K562 (cell line): ENCODE data around the gene POLRMT. TPM values are rescaled to one million over a fixed set of nuclear protein-coding genes. Genes with fewer than 3 reads are reported as not detected.

Experiments used
- CBX8 ChIP-seq: fragments of 200-600 bp; sonication (generic); IDR thresholded peaks from 2 replicates; pipeline ENCODE4 v1.6.1; 2012; ENCODE audit warnings: borderline replicate concordance, mixed run types, low read depth, mild to moderate bottlenecking, moderate library complexity, mixed read lengths, low read length, control low read depth, inconsistent platforms; ENCODE audit not compliant: poor library complexity, severe bottlenecking; ENCODE audit errors: extremely low read depth
- EGR1 ChIP-seq: fragments of 450-650 bp; conservative IDR thresholded peaks from 2 replicates; pipeline ENCODE4 v1.6.1; 2017; ENCODE audit warnings: mild to moderate bottlenecking
- FIP1L1 ChIP-seq: fragments of 200-400 bp; formaldehyde crosslinking; IDR thresholded peaks from 2 replicates; pipeline ENCODE4 v1.6.1; 2018; ENCODE audit warnings: mild to moderate bottlenecking, low read depth, low read length; ENCODE audit not compliant: poor library complexity, severe bottlenecking
- HDAC1 ChIP-seq, 2 experiments: fragments of 450-650 bp; IDR thresholded peaks; 2 replicates each; pipeline ENCODE4 v1.6.1; 2016 to 2017; ENCODE audit warnings: inconsistent platforms in 1 of 2, mild to moderate bottlenecking in 1 of 2, moderate library complexity in 1 of 2
- MCM2 ChIP-seq: fragments of 450-650 bp; IDR thresholded peaks from 2 replicates; pipeline ENCODE4 v1.6.1; 2017; ENCODE audit warnings: low read depth, mild to moderate bottlenecking
- PHF21A ChIP-seq: fragments of 450-650 bp; IDR thresholded peaks from 2 replicates; pipeline ENCODE4 v1.6.1; 2017; ENCODE audit warnings: low read depth, borderline replicate concordance
- POU5F1 ChIP-seq: fragments of 150-350 bp; IDR thresholded peaks from 2 replicates; pipeline ENCODE4 v1.6.1; 2014; ENCODE audit warnings: borderline replicate concordance, low read length, low read depth, mild to moderate bottlenecking; ENCODE audit not compliant: partially characterized antibody
- RBFOX2 ChIP-seq: fragments of 200-400 bp; formaldehyde crosslinking; IDR thresholded peaks from 2 replicates; pipeline ENCODE4 v1.6.1; 2017; ENCODE audit warnings: low read depth, mild to moderate bottlenecking, low read length, moderate library complexity
- RBM39 ChIP-seq: fragments of 200-400 bp; formaldehyde crosslinking; optimal IDR thresholded peaks from 2 replicates; pipeline ENCODE3; 2018; ENCODE audit warnings: low read depth, low read length
- TEAD2 ChIP-seq: fragments of 450-650 bp; IDR thresholded peaks from 2 replicates; pipeline ENCODE4 v1.6.1; 2016; ENCODE audit warnings: missing genetic modification characterization, control low read depth, missing compliant biosample characterization
- ZNF431 ChIP-seq: sonication (generic); formaldehyde crosslinking; IDR thresholded peaks from 2 replicates; pipeline ENCODE4 v1.8.0; 2022; ENCODE audit warnings: mild to moderate bottlenecking, missing genetic modification reagents
- ZNF717 ChIP-seq: fragments of 250-450 bp; sonication (Bioruptor Pico); IDR thresholded peaks from 2 replicates; pipeline ENCODE4 v1.5.0; 2021
- polyA plus RNA-seq, 8 experiments: library from polyadenylated mRNA; depleted of rRNA in 4 of 8; stranded (reverse) in 5 of 8; unstranded in 3 of 8; fragments of >200 nt; fragmentation: Nextera tagmentation in 2 of 8; fragmentation: Illumina TruSeq in 1 of 8; extraction: Ambion mirVana in 2 of 8; extraction: Trizol in 1 of 8; gene quantifications; 2 replicates each; pipeline versions ENCODE4 v1.2.1 to v1.2.3, GENCODE V29; 2011 to 2014; ENCODE audit warnings: inconsistent platforms in 1 of 8, missing spikeins in 1 of 8
- total RNA-seq, 7 experiments: library from RNA; depleted of rRNA in 6 of 7; stranded (reverse); fragments of >200 nt in 6 of 7; fragmentation: Illumina TruSeq in 2 of 7; extraction: Trizol in 2 of 7; gene quantifications; 2 replicates each; pipeline versions ENCODE4 v1.2.1 to v1.2.3, GENCODE V29; 2011 to 2021; ENCODE audit warnings: low replicate concordance in 1 of 7
- TF ChIP-seq, protein P1 (sequence below): fragments of 450-650 bp; IDR thresholded peaks from 2 replicates; pipeline ENCODE4 v1.6.1; 2016; ENCODE audit warnings: missing biosample characterization, missing genetic modification characterization
- TF ChIP-seq, protein P2 (sequence below), 2 experiments: fragments of 450-650 bp; IDR thresholded peaks; 2 replicates each; pipeline ENCODE4 v1.6.1; 2016
- TF ChIP-seq, protein P3 (sequence below): sonication (generic); formaldehyde crosslinking; IDR thresholded peaks from 2 replicates; pipeline ENCODE4 v1.8.1; 2023; ENCODE audit warnings: mild to moderate bottlenecking, missing genetic modification reagents
- TF ChIP-seq, protein P4 (sequence below): sonication (generic); formaldehyde crosslinking; IDR thresholded peaks from 2 replicates; pipeline ENCODE4 v1.8.0; 2022; ENCODE audit warnings: missing genetic modification reagents, mild to moderate bottlenecking, moderate library complexity, borderline replicate concordance
- TF ChIP-seq, protein P5 (sequence below): fragments of 250-450 bp; sonication (Bioruptor Pico); IDR thresholded peaks from 2 replicates; pipeline ENCODE4 v1.5.0; 2021; ENCODE audit warnings: mild to moderate bottlenecking, moderate library complexity

POLRMT gene
- total and polyA plus RNA-seq, 9 of the 15 experiments (the other 6 are each of a cell fraction or from before 2014, with no cell fraction given) = 30.3 to 144 (median 68.0) TPM

DNA sequence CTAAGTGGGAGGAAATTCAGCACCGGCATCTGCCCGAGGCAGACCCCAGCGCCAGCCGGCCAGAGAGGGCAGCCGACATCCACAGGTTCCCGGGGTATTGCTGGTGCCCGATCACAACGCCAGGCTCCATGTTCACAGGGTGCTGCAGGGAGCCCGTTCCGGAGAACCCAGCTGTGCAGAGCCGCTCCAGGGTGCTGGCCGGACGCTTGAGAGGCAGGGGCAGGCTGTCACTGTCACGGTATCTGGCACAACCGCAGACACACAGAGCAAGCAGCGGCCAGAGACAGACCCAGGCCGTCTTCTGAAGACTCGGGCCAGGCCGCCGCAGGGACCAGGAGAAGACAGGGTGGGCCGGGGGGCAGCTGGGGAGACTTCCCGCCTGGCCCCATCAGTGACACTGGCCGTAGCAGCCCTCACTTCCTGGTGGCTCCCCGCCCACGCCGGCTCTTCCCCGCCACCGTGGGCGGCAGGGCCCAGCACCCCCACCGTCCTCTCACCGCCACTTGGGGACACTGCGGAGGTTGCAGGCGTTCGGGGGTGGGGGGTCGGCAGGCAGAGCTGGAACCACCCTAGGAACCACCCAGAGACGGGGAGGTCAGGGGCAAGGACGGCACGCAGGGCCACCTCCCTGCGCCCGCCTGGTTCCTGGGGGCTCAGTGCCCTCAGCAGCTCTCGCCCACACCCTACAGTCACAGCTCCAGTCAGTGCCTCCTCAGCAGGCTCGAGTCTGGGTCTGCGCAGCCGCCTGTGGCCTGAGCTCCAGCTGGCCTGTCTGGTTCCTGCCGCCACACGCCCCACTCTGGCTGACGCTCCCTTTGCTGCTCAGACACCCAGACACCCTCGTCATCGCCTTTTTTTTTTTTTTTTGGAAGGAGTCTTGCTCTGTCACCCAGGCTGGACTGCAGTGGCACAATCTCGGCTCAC is 25.8 kb upstream of the POLRMT start (continued):
- TF ChIP-seq, protein P1, sequence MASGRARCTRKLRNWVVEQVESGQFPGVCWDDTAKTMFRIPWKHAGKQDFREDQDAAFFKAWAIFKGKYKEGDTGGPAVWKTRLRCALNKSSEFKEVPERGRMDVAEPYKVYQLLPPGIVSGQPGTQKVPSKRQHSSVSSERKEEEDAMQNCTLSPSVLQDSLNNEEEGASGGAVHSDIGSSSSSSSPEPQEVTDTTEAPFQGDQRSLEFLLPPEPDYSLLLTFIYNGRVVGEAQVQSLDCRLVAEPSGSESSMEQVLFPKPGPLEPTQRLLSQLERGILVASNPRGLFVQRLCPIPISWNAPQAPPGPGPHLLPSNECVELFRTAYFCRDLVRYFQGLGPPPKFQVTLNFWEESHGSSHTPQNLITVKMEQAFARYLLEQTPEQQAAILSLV (tag) = no peak
- TF ChIP-seq FIP1L1 (peak; percentile 2), TEAD2 (no peak), POU5F1 (no peak), EGR1 (peak; percentile 82), CBX8 (no peak), HDAC1 (IDR thresholded peaks at IDR 0.05) (no peak), ZNF717 (CRISPR knock-in tag) (no peak), MCM2 (no peak), RBFOX2 (peak; percentile 40; the same call in 1 of the 2 replicates), ZNF431 (CRISPR knock-in tag) (no peak), PHF21A (no peak), RBM39 (no peak)
- TF ChIP-seq, protein P2, sequence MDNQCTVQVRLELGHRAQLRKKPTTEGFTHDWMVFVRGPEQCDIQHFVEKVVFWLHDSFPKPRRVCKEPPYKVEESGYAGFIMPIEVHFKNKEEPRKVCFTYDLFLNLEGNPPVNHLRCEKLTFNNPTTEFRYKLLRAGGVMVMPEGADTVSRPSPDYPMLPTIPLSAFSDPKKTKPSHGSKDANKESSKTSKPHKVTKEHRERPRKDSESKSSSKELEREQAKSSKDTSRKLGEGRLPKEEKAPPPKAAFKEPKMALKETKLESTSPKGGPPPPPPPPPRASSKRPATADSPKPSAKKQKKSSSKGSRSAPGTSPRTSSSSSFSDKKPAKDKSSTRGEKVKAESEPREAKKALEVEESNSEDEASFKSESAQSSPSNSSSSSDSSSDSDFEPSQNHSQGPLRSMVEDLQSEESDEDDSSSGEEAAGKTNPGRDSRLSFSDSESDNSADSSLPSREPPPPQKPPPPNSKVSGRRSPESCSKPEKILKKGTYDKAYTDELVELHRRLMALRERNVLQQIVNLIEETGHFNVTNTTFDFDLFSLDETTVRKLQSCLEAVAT (IDR thresholded peaks at IDR 0.05) = no peak
- TF ChIP-seq, protein P3, sequence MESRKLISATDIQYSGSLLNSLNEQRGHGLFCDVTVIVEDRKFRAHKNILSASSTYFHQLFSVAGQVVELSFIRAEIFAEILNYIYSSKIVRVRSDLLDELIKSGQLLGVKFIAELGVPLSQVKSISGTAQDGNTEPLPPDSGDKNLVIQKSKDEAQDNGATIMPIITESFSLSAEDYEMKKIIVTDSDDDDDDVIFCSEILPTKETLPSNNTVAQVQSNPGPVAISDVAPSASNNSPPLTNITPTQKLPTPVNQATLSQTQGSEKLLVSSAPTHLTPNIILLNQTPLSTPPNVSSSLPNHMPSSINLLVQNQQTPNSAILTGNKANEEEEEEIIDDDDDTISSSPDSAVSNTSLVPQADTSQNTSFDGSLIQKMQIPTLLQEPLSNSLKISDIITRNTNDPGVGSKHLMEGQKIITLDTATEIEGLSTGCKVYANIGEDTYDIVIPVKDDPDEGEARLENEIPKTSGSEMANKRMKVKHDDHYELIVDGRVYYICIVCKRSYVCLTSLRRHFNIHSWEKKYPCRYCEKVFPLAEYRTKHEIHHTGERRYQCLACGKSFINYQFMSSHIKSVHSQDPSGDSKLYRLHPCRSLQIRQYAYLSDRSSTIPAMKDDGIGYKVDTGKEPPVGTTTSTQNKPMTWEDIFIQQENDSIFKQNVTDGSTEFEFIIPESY (CRISPR knock-in tag) = peak; percentile 82; the same call in 1 of the 2 replicates
- TF ChIP-seq, protein P4, sequence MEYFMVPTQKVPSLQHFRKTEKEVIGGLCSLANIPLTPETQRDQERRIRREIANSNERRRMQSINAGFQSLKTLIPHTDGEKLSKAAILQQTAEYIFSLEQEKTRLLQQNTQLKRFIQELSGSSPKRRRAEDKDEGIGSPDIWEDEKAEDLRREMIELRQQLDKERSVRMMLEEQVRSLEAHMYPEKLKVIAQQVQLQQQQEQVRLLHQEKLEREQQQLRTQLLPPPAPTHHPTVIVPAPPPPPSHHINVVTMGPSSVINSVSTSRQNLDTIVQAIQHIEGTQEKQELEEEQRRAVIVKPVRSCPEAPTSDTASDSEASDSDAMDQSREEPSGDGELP (CRISPR knock-in tag) = peak; percentile 50; the same call in 1 of the 2 replicates
- TF ChIP-seq, protein P5, sequence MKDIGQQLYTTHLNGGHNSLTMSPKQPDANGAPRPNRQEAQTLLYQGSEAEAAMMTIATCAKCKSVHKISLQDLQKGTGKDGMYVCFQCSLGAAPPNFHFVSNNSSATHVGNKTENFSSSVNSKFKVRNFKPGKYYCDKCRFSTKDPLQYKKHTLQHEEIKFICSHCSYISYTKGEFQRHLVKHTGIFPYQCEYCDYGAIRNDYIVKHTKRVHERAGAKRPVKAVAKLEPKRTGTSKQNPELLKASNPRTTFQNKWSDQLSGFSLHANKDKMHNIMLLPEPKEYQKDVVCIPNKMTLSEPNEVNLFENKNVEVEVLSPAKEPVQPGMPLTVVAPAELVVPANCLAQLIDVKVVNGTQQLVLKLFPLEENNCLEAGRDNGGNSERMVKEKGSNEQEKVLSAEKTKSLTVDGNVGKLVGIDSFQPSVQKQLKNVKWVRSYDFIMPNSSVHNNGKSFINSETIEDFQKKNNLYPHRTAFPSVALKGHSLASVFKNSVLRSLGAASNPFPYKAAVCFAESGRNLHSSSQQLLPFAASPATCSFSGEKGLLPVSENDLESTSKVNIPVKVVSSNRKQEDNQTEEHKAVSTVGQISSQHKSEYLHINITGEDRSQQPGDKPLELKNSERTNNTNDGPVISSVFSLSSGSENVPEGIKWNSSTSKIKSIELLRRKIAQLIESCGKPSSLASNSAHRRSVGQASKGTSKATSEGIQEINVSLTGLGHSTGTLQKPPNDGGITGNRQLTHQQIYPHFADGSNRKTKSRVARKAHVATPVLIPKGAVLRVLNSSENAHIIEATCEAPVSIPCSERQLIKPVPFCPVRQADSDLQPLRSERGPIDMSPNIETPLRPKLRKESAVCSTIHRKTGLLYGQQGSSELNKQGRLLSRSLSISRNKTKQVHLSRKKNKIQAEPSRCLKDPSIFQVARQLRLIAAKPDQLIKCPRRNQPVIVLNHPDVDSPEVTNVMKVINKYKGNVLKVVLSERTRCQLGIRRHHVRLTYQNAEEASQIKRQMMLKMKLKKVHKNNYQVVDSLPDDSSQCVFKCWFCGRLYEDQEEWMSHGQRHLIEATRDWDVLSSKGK = no peak
